DMS 273 (cell line): ENCODE data around the gene ACP2.

Experiments
- DNase-seq: peaks from one replicate; lab custom pipeline; 2025; ENCODE audit not compliant: unreplicated experiment; lab: John Stamatoyannopoulos, UW

The ACP2 gene, protein sequence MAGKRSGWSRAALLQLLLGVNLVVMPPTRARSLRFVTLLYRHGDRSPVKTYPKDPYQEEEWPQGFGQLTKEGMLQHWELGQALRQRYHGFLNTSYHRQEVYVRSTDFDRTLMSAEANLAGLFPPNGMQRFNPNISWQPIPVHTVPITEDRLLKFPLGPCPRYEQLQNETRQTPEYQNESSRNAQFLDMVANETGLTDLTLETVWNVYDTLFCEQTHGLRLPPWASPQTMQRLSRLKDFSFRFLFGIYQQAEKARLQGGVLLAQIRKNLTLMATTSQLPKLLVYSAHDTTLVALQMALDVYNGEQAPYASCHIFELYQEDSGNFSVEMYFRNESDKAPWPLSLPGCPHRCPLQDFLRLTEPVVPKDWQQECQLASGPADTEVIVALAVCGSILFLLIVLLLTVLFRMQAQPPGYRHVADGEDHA

DNA sequence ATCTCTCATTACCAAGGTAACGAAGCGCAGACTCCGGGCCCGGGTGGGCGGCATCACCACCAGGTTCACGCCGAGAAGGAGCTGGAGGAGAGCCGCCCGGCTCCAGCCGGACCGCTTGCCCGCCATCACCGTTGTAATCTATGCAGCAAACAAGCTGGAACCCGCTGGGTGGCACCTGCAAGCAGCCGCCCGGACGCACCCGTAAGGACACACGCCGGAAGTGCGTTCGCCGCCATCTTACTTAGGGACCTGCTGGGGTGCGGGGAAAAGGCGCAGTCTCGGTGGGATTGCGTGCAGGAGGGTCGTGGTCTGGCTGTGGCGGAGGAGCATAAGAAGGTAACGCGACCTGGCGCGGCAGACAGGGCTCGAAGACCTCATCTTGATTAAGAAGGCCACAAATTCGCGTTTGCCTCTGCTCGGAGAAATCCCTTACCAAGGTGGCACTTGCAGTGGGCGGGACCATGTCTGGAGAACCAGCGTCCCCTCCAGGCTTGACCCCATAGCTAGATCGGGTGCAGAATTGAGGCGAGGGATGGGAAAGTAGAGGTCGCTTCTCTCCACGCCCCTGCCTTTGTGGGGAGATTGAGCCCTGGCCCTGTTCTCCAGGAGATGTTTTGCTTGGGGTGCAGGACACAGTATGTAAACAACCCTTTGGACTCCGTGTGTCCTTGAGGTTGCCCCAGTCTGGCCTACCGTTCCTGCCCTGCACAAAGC, at the start of gene ACP2:
Gene ACP2, minus strand, starts transcription at position 151 of the 714 bp plus-strand sequence. Its CDS starts 25 bp downstream, at position 126.
- DNase-seq: peak; percentile 91

DNA sequence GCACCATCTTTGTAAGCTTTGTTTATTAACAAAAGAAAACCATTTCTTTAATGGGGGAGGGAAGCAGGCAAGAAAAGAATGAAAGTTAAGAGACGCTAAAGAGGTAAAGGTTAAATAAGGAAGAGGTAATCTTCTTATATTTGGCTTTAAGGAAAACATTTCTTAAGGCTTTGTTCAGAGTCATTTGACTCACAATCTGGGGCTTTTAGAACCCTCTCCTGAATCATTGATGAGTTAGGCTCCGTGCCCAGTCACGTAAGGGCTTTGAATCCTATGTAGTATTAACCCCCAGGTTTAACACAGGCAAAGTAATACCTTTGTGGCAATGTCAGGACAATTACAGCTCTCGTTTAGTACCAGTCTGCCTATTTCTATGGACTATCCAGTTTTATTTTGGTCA, 47.4 kb upstream of the ACP2 start:
- no peak for DNase-seq

DNA sequence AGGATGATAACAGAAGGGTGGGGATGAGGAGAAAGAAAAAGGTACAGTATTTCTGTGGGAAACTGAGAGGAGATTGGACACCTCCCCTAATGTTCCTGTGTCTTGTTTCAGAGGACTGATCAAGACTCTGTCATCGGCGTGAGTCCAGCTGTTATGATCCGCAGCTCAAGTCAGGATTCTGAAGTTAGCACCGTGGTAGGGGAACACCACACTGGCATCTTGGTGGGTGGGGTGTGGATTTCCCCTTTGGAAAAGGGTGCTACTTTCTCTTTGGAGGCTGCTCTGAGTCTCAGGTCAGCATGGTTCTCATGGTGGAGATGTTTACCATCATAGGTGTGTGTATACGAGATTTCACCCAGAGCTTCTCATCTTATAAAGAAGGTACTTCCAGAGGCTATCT, 46.8 kb upstream of the ACP2 start:
- DNase-seq: no peak

DNA sequence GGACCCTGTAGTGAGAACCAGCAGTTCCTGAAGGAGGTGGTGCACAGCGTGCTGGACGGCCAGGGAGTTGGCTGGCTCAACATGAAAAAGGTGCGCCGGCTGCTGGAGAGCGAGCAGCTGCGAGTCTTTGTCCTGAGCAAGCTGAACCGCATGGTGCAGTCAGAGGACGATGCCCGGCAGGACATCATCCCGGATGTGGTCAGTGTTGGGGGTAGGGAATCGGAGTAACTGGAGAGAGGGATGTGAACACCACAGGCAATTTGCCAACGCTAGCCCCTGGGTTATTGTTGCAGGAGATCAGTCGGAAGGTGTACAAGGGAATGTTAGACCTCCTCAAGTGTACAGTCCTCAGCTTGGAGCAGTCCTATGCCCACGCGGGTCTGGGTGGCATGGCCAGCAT, 41.2 kb upstream of the ACP2 start:
- DNase-seq: no peak

DNA sequence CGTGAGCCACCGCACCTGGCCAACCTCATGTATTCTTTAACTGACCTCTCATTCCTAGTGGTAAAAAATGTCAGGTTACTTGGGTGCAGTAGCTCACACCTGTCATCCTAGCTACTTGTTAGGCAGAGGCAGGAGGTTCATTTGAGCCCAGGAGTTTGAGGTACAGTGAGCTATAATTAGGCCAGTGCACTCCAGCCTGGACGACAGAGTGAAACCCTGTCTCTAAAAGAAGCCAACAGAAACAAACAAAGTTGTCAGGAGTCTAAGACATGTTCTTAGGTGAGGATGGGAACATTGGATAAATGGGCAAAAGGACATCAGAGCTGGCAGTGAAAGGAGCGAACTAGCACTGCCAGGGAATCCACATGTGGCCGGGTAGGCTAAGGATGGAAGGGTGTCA, 39.5 kb upstream of the ACP2 start:
- DNase-seq: no peak

DNA sequence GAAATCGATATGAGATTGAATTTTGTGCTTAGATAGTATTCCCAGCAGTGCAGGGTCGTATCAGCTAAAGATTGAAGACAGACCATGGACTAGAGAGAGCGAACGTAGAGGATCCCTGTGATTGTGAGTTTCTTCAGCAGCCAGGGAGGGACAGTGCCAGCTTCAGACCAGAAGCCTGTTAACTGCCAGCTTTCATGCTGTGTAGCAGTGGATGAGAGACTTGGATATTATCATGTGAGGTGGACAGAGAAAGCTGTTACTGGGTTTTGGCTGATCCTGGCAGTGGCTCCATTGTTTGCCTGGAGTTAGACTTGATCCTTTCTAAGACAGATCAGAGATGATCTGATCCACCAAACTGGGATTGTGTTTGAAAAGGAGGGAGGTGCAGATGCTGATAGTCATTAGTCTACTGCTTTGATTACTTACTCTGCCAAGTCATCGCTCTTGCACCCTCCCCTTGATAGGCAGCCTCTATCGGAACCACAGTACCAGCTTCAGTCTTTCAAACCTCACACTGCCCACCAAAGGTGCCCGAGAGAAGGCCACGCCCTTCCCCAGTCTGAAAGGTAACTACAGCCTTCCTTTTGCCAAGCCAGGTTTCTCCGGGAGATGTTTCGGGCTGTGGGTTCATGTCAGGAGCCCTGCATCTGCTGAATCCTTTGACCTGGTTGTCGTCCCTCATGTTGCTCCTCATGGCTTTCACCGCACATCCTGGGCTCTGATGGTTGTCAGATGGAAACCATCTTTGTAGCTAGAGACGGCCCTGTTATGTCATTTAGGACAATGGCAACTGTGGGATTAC, 37.6 kb upstream of the ACP2 start:
- no peak for DNase-seq

DNA sequence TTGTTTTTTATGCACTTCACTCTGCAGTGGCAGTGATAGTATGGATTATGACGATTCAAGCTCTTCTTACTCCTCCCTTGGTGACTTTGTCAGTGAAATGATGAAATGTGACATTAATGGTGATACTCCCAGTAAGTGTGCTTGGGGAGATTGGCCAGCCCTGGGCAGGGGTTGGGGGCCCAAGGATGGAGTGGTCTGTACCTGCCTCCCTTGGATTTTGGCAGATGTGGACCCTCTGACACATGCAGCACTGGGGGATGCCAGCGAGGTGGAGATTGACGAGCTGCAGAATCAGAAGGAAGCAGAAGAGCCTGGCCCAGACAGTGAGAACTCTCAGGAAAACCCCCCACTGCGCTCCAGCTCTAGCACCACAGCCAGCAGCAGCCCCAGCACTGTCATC, 35.5 kb upstream of the ACP2 start:
- no peak for DNase-seq

DNA sequence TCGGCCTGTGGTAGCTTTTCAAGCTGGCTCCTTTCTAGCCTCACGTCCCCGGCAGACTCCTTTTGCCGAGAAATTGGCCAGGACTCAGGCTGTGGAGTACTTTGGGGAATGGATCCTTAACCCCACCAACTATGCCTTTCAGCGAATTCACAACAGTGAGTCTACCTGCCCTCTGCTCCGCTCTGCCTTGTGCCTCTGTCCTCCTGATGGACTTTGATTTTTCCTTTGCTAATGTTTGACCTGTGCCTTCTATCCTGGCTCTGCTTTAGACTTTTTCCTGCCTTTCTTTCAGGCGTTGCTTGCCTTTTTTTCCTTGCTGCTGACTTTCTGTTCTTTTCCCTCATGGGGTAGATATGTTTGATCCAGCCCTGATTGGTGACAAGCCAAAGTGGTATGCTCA, 33.8 kb upstream of the ACP2 start:
- DNase-seq: no peak

DNA sequence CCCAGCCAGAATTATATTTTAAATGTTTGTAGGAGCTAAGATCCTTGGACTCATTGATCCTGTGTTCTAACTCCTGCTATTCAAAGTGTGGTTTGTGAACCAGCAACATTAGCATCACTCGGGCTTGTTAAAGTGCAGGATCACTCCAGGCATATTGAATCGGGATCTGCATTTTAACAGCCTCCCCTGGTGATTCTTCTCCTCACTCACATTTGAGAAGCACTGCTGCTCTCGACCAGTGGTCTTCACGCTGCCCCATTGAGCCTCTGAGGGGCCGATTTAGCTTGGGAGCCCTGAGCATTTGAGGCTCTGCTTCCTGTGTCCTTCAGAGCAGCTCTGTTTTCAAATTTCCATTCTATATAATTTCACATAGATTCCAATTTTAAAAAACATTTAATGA, 32.2 kb upstream of the ACP2 start:
- no peak for DNase-seq

DNA sequence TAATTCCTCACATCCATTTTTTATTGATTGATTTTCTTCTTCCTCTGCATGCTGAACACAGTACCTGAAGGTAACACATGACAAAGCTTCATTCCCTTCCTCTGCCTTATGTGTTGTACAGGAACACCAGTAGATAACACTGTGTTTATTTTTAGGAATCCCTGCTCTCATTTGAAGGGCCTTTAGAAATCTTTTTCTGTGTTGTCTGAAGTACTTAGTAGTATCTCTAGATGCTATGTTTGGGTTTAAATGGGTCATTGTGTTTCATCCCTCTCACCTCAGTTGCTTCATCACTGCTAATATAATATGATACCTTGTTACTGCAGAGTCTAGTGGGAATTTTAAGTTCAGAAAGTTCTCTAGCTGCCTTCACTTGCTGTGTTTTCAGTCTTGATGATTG, 31.5 kb upstream of the ACP2 start:
- DNase-seq: no peak

DNA sequence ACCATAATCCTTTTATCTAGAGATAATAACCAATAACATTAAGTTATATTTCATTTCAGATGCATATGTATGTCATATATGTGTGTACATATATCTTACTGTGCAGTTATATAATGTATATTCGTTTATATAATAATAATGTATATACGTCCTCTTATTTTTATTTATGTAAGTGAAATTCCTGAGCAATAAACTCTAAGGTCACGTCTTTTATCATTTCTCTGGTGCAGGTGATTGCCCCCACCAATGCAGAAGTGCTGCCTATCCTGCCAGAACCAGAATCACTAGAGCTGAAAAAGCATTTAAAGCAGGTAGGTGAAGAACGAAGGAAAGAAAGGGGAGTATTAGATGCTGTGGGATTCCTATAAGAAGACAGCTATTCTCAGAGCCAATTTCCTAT, 30.2 kb upstream of the ACP2 start:
- DNase-seq: no peak

DNA sequence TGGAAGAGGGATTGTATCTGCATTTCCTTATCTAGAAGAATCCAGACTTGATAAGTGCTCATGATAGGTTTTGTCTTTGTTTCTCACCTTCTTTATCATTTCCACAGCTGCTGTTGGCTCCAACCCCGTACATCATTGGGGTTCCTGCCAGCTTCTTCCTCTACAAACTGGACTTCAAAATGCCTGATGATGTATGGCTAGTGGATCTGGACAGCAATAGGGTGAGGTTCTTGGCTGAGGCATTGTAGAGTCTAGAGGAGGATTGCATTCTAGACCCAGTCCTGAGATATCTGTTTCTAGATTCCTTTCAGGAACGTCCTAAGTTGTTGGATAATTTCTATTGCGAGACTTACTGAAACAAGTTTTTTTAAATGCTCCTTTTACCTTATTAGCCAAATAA, 29.4 kb upstream of the ACP2 start:
- DNase-seq: no peak

DNA sequence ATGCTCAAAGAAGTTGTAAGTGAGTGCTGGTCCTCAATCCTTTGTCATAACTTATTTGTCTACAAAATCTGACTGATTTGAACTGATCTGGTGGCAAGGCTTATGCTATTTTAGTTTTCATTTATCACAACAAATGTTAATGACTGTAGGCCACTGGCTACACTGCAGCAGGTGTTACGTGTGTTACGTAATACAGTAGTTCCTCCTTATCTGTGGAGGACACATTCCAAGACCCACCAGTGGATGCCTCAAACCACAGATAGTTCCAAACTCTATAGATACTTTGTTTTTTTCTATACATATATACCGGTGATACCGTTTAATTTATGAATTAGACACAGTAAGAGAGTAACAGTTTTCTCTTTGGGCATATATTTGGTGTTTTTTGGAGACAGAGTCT, 28.3 kb upstream of the ACP2 start:
- DNase-seq: no peak

DNA sequence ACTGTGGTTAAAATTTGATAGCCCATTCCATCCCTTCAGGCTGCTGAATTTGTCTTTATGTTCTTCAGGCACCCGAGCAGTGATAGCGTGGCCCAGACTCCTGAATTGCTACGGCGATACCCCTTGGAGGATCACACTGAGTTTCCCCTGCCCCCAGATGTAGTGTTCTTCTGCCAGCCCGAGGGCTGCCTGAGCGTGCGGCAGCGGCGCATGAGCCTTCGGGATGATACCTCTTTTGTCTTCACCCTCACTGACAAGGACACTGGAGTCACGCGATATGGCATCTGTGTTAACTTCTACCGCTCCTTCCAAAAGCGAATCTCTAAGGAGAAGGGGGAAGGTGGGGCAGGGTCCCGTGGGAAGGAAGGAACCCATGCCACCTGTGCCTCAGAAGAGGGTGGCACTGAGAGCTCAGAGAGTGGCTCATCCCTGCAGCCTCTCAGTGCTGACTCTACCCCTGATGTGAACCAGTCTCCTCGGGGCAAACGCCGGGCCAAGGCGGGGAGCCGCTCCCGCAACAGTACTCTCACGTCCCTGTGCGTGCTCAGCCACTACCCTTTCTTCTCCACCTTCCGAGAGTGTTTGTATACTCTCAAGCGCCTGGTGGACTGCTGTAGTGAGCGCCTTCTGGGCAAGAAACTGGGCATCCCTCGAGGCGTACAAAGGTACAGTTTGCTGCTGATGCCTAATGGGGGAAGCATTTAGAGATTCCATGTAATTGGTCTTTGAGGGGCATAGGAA, 26.1 kb upstream of the ACP2 start:
- DNase-seq: no peak

DNA sequence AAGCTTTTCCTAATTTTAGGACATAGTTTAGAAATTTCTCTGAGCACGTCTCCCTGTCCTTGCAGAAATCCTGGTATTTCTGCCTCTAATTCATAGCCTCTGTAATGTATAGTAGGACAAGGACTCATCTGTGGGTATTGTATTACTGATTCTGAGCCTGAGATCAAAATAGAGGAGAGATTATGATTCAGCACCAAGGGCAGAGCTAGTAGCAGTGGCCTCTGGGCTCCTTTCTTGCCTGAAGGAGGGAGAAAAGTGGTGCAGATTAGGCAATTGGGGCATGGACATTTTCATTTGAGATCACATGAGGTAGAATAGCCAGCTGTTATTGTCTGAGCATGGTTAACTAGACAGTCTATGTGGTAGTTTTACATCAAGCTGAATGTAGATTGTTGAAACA, 24.1 kb upstream of the ACP2 start:
- no peak for DNase-seq

DNA sequence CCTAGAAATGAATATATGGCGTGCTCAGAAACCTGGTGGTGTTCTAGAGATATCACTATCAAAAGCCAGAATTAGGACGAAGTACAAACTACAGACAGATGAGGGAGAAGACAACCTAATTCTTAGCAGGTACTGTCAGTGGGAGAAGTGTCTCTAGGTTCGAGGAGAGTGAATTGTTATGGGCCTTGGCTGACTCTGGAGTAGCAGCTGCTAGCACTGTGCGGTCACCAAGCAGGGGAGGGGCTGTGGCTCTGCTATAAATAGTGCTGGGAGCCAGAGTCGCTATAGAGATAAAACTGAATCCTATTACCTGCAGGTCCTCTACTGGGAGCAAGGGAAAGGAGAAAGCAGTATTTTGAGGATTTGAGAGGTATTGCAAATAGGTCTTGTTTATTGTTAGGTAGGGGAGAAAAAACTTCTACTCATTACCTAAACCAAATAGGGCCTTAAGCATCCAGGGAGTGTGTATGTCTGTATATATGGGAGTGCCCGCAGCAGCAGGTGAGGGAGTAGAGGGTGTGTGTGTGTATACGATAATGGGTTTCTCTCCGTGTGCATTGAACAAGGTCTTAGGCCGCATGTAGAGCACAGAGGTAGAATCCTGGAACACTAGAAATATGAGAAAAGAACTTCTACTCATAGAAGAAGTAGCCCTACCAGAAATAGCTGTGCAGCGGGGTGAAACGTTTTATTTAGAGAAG, 23.5 kb upstream of the ACP2 start:
- peak; percentile 66 for DNase-seq

DNA sequence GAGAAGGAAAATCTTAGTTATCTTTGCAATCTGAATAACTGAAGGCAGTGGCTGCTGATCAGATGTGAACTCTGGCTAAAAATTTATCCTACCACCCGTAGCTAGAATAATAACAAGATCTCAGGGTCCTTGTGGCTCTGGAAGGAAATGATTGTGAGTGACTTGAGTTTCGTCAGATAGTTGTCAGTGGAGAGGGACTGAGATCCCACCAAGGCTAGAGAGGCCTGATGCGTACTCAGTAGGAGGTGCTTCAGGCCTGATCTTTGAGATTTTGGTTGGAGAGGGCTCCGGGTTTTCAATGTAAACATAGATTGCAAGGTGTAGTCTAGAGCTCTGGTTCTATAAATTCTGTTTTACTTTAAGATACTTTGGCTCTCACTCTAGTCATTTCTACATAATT, 22.7 kb upstream of the ACP2 start:
- no peak for DNase-seq

DNA sequence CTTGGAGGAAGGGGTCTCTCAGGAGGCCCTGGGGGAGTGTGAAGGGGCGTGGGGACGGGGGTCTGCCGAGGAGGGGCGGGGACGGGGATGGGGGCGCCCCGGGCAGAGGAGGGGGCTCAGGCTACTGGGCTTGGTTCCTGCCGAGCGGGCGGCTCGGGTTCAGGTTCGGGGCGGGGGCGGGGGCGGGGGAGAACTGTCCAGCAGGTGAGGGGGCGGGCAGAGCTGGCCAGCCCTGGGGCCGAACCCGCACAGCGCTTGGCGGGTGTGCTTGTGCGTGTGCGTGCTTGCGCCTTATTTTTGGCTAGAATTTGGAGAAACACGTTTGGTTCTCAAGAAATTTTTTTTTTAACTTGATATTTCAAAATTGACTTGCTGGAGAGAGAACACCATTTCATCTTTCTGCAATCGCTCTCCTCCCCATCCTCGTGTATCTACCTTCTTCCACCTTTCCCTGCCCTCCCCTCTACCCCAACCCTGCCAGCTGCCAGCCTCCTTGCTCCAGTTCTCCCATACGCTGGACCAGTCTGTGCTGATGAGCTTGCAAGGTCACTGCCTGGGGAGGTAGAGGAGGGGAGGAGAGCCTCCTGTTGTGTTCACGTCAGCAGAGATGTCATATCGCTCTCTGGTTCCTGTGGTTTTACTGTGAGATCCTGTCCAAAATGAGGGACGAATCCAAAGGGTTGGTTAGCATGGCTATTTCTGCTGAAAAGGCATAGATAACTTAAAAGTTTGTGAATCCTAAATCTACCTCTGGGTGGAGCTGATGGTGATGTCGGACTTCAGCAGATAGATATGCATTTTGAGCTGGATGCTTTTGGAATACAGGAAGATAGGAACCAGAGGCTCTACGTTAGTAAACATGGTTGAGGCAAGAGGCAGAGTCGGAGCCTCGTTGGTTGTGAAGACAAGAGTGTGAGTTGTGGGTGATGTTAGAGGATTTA, 22.0 kb upstream of the ACP2 start:
- peak; percentile 55 for DNase-seq

DNA sequence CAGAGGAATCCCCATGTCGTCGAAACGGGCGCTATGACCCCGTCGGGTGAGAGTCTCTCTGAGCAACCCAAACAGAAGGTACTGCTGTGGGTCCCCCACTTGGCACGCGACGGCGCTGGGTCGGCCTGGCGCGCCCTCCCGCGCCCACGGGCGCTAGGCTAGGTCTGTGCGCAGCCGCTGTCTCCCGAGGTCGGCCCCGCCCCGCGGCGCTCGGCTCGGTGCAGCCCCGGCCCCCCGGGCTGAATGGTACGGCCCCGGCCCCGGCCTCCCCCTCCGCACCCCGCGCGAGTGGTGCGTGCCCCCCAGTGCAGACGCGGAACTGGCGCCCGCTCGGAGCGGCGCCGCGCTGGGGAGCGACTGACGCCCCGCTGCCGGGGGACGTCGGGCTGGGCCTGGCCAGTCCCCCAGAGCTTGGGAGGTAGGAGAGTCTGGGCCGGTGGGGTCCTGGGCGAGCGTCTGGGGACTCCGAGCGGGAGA, 21.3 kb upstream of the ACP2 start, which contains the start of gene MADD:
Gene MADD, plus strand, starts transcription at position 305 of the 477 bp plus-strand sequence.
- DNase-seq: peak; percentile 93
